Skeletal muscle cell (primary cell): ENCODE data around the gene ABCC1.
"Not testable (repeated sequence)": the region's sequence is repeated elsewhere in the genome, so short reads cannot be mapped to it uniquely, and the experiment has no call there.

ENCODE experiments used
- DNase-seq: peaks from one replicate; pipeline ENCODE4 v3.0.0-alpha.2; 2010; ENCODE audit warnings: low read depth
- H3K4me3 ChIP-seq: 2 replicates; pipeline ENCODE4 v1.5.1; 2011; ENCODE audit warnings: low read depth, mild to moderate bottlenecking, control low read depth, low read length, moderate library complexity

Gene ABCC1

DNA sequence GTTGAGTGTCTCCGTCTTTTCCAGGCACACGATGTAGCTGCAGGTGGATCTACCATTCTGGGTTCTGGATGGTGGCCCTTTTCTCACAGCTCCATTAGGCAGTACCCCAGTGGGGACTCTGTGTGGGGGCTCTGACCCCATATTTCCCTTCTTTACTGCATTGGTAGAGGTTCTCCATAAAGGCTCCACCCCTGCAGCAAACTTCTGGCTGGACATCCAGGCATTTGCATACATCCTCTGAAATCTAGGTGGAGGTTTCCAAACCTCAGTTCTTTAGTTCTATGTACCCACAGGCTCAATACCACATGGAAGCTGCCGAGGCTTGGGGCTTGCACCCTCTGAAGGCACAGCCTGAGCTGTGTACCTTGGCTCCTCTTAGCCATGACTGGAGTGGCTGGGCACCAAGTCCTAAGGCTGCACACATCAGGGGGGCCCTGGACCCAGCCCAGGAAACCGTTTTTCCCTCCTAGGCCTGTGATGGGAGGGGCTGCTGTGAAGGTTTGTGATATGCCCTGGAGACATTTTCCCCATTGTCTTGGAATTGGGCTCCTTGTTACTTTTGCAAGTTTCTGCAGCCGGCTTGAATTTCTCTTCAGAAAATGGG, 14.0 kb downstream of the ABCC1 start:
- no peak for DNase-seq
- H3K4me3 ChIP-seq = no peak overlapping the region

GRCh38 chr16:15966420-15966819, 17.0 kb downstream of the ABCC1 start:
- H3K4me3 ChIP-seq = no peak overlapping the region
- DNase-seq = no peak

DNA sequence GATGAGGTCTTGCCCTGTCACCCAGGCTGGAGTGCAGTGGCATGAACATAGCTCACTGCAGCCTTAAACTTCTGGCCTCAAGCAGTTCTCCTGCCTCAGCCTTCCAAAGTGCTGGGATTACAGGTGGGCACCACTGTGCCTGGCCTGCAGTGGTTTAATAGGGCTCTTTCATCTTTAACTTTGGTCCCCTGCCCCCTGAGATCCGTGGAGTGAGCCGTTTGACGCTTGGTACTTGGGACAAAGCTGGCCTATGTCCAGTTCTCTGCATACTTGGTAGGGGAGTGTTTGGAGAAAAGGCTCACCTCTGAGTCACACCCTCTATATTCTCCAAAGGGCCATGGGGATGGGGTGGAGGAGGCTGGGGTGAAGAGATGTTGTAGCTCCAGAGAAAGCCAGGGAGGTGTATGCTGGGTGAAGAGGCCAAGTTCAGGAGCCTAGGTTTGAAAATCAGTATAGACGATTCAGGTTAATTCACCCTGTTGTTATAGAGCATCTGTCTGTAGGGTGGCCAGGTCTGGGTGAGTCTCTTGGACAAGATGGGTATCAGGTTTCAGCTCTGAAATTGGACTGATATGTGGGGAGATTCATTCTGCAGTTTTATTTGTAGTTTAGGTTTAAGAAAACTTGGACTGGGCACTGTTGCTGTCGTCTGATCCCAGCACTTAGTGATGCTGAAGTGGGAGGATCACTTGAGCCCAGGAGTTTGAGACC, 17.6 kb downstream of the ABCC1 start:
- DNase-seq = peak; percentile 35

GRCh38 chr16:15967655-15968315, 18.4 kb downstream of the ABCC1 start:
- no peak for DNase-seq
- no peak overlapping the region for H3K4me3 ChIP-seq

More for the DNA sequence above, 17.6 kb downstream of the ABCC1 start:
- H3K4me3 ChIP-seq = no peak overlapping the region

GRCh38 chr16:15970202-15970601, 20.8 kb downstream of the ABCC1 start:
- DNase-seq = no peak
- H3K4me3 ChIP-seq = no peak overlapping the region

- DNase-seq = no peak
- H3K4me3 ChIP-seq = no peak overlapping the region
Measured at GRCh38 chr16:15970743-15971439, 21.5 kb downstream of the ABCC1 start.

DNA sequence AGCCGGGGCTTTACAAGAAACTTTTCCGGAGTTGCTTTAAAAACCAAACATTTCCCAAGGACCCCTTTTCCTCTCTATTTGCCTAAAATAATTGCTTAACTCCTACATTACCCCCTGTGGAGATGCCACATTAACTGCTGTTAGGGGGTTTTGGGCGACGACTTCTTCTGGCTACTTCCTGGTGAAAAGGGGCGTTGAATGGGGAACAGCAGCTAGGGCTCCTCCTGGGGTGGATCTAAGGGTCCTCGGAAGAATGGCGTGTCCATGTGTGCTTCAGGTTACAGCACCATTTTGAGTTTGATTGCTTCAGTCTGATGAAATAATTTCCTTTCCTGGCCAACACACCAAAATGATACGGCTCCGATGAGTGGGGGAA, 22.0 kb downstream of the ABCC1 start:
- DNase-seq = no peak
- H3K4me3 ChIP-seq = no peak overlapping the region

DNA sequence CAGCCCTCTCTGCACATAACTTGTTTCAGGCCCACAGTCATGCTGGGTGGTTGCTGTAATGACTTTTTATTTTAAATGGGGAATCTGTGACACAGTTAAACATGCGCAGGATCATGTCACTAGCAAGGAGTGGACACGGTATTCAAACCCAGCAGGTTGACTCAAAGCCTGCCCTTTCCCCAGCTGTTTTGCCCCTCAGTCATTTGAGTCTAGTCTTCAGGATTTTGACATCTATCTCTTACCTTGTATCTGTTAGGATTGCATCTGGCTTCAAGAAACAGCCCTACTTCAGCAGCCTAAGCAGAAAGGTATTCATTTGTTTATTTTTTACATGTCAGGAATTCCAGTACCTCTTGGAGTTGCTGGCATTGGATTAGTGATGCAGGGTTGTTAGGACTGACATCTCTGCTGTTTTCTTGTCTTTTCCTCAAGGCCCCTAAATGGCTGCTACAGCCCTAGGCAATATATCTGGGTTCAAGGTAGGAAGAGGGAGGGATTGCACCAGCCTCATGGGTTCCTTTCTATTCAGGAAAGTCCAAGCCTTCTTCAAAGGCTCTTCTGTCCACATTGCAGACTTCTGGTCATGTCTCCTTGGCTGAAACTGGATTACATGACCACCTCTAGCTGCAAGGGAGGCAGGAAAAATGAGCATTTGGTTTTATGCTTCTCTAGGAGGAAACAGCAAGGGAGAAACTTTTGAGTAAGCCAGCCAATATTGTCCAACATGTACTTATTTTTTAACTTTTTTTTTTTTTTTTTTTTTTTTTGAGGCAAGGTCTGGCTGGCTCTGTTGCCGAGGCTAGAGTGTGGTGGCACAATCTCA, 22.8 kb downstream of the ABCC1 start:
- H3K4me3 ChIP-seq = no peak overlapping the region
- no peak for DNase-seq

DNA sequence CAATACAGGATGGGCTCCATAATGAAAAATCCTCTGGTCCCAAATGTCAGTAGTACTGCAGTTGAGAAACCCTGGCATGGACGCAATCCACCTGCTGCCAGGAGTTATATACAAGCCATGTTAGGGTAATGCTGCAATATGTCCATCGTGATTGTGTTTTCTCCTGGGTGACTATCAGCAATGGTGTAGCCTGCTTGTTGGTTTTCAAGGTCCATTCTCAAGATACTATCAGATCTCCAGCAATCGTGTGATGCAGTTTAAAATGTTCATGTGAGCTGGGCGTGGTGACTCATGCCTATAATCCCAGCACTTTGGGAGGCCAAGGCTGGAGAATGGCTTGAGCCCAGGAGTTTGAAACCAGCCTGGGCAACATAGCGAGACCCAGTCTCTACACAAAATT, 24.0 kb downstream of the ABCC1 start:
- no peak for DNase-seq
- no peak overlapping the region for H3K4me3 ChIP-seq

DNA sequence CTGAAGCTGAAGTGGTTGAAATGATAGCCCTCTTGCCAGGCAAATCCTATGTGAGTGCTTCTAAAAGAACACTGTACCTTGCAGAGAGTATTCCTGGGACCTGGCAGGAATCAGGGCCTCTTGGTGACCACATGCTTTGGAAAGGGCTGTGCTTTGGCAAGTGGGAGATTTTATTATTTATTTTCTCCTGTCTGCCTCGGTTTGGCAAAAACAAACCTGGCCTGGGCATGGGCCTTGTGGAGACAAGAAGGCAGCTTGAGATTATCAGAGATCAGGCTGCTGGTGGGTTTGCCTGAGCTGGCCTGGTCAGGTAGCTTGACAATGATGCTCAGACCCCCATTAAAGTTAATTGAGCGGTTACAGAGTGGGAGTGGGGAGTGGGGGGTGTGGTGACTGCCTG, 24.6 kb downstream of the ABCC1 start:
- no peak for DNase-seq
- H3K4me3 ChIP-seq = no peak overlapping the region

GRCh38 chr16:15975172-15975571, 25.8 kb downstream of the ABCC1 start:
- no peak overlapping the region for H3K4me3 ChIP-seq
- no peak for DNase-seq

DNA sequence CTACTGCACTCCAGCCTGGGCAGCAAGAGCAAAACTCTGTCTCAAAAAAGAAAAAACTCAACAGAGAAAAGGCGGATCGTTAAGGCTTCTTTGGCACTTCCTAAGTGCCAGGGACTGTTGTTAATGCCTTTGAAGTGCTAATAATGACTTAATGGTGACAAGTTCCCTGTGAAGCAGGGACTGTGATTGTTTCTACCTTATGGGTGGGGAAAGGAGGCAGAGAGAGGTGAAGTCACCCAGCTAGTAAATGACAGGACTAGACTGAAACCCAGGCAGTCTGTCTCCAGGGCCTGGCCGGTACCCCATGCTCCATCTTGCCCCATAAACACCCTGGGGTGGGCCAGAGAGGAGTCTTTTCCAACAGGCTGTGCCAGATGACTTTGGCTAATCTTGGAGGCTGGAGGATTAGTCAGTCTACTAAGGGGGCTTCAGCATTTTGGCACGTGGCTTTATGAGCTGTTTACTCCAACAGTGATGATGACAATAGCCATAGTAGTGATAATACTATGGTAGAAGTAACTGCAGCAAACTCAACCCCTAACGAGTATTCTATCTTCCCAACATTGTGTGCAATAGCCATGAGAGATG, 26.9 kb downstream of the ABCC1 start:
- no peak for DNase-seq
- no peak overlapping the region for H3K4me3 ChIP-seq

DNA sequence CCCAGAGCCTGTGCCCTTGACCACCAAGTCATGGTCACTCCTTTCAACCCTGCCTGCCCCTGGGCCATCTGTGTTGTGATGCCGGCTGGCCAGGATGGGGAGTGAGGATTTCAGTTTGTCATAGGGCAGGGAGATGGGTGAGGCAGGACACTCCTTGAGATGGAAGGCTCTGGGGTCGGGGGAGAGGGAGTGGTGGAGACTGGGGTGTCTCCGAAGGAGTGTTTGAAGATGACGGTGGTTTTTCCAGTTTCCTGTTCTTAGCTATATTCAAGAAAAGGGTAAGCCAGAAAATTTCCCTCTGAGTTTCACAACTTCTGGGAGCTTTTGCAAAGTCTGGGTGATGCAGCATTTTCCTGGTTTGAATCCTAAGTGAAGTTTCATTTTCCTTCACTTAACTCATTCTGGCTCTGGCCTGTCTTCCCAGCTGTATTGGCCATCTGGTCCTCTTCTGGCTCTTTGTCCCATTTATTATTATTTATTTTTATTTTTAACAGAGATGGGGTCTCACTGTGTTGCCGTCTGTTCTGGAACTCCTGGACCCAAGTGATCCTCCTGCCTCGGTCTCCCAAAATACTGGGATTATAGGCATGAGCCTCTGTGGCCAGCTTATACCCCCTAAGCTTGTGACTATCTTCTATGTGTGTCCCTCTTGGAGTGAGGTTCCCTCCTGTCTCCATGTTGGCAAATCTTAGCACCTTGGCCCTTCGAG, 27.7 kb downstream of the ABCC1 start:
- peak; percentile 43 for DNase-seq
- H3K4me3 ChIP-seq = no peak overlapping the region

- no peak for DNase-seq
- H3K4me3 ChIP-seq = no peak overlapping the region
Measured at GRCh38 chr16:15979801-15980200, 30.4 kb downstream of the ABCC1 start.

DNA sequence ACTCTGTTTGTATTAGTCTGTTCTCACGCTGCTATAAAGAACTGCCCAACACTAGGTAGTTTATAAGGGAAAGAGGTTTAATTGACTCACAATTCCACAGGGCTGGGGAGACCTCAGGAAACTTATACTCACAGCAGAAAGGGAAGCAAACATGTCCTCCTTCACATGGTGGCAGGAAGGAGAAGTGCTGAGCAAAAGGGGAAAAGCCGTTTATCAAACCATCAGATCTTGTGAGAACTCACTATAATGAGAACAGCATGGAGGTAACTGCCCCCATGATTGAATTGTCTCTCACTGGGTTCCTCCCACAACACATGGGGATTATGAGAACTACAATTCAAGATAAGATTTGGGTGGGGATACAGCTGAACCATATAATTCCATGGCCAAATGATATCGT, 30.9 kb downstream of the ABCC1 start:
- no peak for DNase-seq
- H3K4me3 ChIP-seq = no peak overlapping the region

- DNase-seq = no peak
- no peak overlapping the region for H3K4me3 ChIP-seq
Measured at GRCh38 chr16:15981382-15981781, 32.0 kb downstream of the ABCC1 start.

DNA sequence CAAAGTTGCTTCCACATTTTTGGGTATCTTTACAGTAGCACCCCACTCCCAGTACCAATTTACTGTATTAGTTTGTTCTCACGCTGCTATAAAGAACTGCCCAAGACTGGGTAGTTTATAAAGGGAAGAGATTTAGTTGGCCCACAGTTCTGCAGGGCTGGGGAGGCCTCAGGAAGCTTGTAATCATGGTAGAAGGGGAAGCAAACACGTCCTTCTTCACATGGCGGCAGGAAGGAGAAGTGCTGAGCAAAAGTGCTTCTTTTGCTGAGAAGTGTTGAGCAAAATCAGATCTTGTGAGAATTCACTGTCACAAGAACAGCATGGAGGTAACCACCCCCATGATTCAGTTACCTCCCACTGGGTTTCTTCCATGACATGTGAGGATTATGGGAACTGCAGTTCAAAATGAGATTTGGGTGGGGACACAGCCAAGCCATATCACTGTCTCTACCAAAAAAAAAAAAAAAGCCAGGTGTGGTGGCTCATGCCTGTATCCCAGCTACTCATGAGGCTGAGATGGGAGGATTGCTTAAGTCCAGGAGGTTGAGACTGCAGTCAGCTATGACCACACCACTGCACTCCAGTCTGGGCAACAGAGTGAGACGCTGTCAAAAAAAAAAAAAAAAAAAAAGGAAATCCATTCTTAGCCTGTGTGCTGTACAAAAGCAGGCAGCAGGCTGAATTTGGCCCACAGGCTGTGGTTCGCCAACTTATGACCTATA, 32.9 kb downstream of the ABCC1 start:
- not testable (repeated sequence) for DNase-seq, H3K4me3 ChIP-seq

DNA sequence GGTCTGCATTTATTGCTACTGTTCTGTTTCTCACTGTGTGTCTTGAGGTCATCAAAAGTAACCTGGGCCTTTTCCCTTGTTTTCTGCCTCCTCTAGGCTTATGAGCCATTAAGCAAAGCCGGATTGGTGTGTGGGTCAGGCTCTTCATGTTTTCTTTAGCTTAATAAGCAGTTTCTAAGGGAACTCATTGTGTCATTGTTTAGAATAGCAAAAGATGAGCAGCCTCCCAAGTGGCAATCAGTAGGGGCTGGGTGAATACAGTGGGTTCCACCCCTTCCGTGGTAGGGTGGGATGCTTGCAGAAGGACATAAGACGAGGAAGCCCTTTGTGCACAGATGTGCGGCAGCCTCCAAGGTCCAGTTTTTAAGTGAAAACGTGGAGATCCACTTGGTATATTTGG, 34.5 kb downstream of the ABCC1 start:
- DNase-seq = no peak
- no peak overlapping the region for H3K4me3 ChIP-seq
